ENCODE results near the gene BSCL2.

GRCh38 chr11:62725646-62726045 is 18.4 kb upstream of the BSCL2 start:
- no peak for TF ChIP-seq CTCF (IDR thresholded peaks at IDR 0.05)
- no peak for TF ChIP-seq POLR2A (IDR thresholded peaks at IDR 0.05)

All from body of pancreas (tissue), 4 donors.